GM19397 (cell line): ENCODE data around the gene NTSR1.

Source experiments
- ATAC-seq: cut with Tn5 transposase; IDR thresholded peaks from one replicate; pipeline ENCODE4 v1.9.1; 2021; ENCODE audit warnings: mild to moderate bottlenecking, moderate library complexity; ENCODE audit not compliant: unreplicated experiment

Gene NTSR1

GRCh38 chr20:62752671-62753501 is 44.2 kb downstream of the NTSR1 start:
- no peak for ATAC-seq

GRCh38 chr20:62753626-62754025 is 45.0 kb downstream of the NTSR1 start:
- no peak for ATAC-seq

GRCh38 chr20:62754122-62754990 is 45.7 kb downstream of the NTSR1 start:
- no peak for ATAC-seq

GRCh38 chr20:62754991-62755356 is 46.3 kb downstream of the NTSR1 start:
- ATAC-seq: no peak

- ATAC-seq: no peak
Measured at GRCh38 chr20:62755817-62756724, 47.4 kb downstream of the NTSR1 start.

GRCh38 chr20:62758226-62758912 is 49.7 kb downstream of the NTSR1 start:
- no peak for ATAC-seq

- ATAC-seq: no peak
Measured at GRCh38 chr20:62759981-62760431, 51.4 kb downstream of the NTSR1 start.

GRCh38 chr20:62760471-62760855 is 51.8 kb downstream of the NTSR1 start:
- no peak for ATAC-seq

- no peak for ATAC-seq
Measured at GRCh38 chr20:62760856-62761758, 52.5 kb downstream of the NTSR1 start.

GRCh38 chr20:62761759-62762131 is 53.1 kb downstream of the NTSR1 start:
- no peak for ATAC-seq

- no peak for ATAC-seq
Measured at GRCh38 chr20:62762376-62762775, 53.7 kb downstream of the NTSR1 start.

GRCh38 chr20:62762801-62763368 is 54.2 kb downstream of the NTSR1 start:
- no peak for ATAC-seq

GRCh38 chr20:62763404-62763803 is 54.8 kb downstream of the NTSR1 start:
- no peak for ATAC-seq

GRCh38 chr20:62764156-62764935 is 55.7 kb downstream of the NTSR1 start:
- no peak for ATAC-seq

- ATAC-seq: no peak
Measured at GRCh38 chr20:62765021-62765420, 56.4 kb downstream of the NTSR1 start.

- ATAC-seq: no peak
Measured at GRCh38 chr20:62765432-62766070, 56.9 kb downstream of the NTSR1 start.

- no peak for ATAC-seq
Measured at GRCh38 chr20:62766071-62766450, 57.4 kb downstream of the NTSR1 start.

- no peak for ATAC-seq
Measured at GRCh38 chr20:62766716-62767115, 58.1 kb downstream of the NTSR1 start.
